Measurements from ENCODE around the gene MOK.

The MOK gene

GRCh38 chr14:102195446-102195845 is 109.5 kb downstream of the MOK start:
- Histone ChIP-seq H3K4me3 (ENCODE audit: insufficient read length, low read depth) (no peak overlapping the region), H3K36me3 (ENCODE audit: insufficient read depth, insufficient read length, low read length) (peaks cover 38% of the 10 kb centered on the region)

GRCh38 chr14:102194856-102195255 is 110.1 kb downstream of the MOK start:
- Histone ChIP-seq H3K36me3 (ENCODE audit: insufficient read depth, insufficient read length, low read length) (peaks cover 38% of the 10 kb centered on the region), H3K27me3 (ENCODE audit: insufficient read depth, insufficient read length) (no peaks in the 10 kb centered on the region), H3K9ac (ENCODE audit: insufficient read length, low read depth) (no peak overlapping the region), H3K4me3 (ENCODE audit: insufficient read length, low read depth) (no peak overlapping the region), H3K4me1 (ENCODE audit: insufficient read depth, insufficient read length) (no peaks in the 10 kb centered on the region), H3K9me3 (ENCODE audit: insufficient read depth, low read length) (no peaks in the 10 kb centered on the region)
- no peak for DNase-seq (ENCODE audit: low read depth, low spot score)
- no peak for TF ChIP-seq ZNF274 (IDR thresholded peaks at IDR 0.05; ENCODE audit: low read depth, low read length)
- TF ChIP-seq SUZ12 (IDR thresholded peaks at IDR 0.05; ENCODE audit: extremely low read depth, insufficient read depth, insufficient read length) = no peak
- no peak for TF ChIP-seq YY1 (IDR thresholded peaks at IDR 0.05; ENCODE audit: insufficient read depth, insufficient read length)

More at GRCh38 chr14:102195446-102195845, 109.5 kb downstream of the MOK start:
- TF ChIP-seq ZNF274 (IDR thresholded peaks at IDR 0.05; ENCODE audit: low read depth, low read length) (no peak), SUZ12 (IDR thresholded peaks at IDR 0.05; ENCODE audit: extremely low read depth, insufficient read depth, insufficient read length) (no peak), YY1 (IDR thresholded peaks at IDR 0.05; ENCODE audit: insufficient read depth, insufficient read length) (no peak)
- Histone ChIP-seq H3K9ac (ENCODE audit: insufficient read length, low read depth) (no peak overlapping the region), H3K27me3 (ENCODE audit: insufficient read depth, insufficient read length) (no peaks in the 10 kb centered on the region), H3K4me1 (ENCODE audit: insufficient read depth, insufficient read length) (no peaks in the 10 kb centered on the region), H3K9me3 (ENCODE audit: insufficient read depth, low read length) (no peaks in the 10 kb centered on the region)
- DNase-seq (ENCODE audit: low read depth, low spot score) = no peak

- H3K9ac ChIP-seq (ENCODE audit: insufficient read length, low read depth) = no peak overlapping the region
- H3K27me3 ChIP-seq (ENCODE audit: insufficient read depth, insufficient read length) = no peaks in the 10 kb centered on the region
- H3K9me3 ChIP-seq (ENCODE audit: insufficient read depth, low read length) = no peaks in the 10 kb centered on the region
- no peak overlapping the region for H3K4me3 ChIP-seq (ENCODE audit: insufficient read length, low read depth)
- no peak for TF ChIP-seq ZNF274 (IDR thresholded peaks at IDR 0.05; ENCODE audit: low read depth, low read length)
- no peak for TF ChIP-seq YY1 (IDR thresholded peaks at IDR 0.05; ENCODE audit: insufficient read depth, insufficient read length)
- TF ChIP-seq SUZ12 (IDR thresholded peaks at IDR 0.05; ENCODE audit: extremely low read depth, insufficient read depth, insufficient read length) = no peak
- no peak for DNase-seq (ENCODE audit: low read depth, low spot score)
- H3K36me3 ChIP-seq (ENCODE audit: insufficient read depth, insufficient read length, low read length) = peaks cover 23% of the 10 kb centered on the region
- H3K4me1 ChIP-seq (ENCODE audit: insufficient read depth, insufficient read length) = no peaks in the 10 kb centered on the region
Measured at GRCh38 chr14:102192840-102193502, 112.0 kb downstream of the MOK start.

- no peak for DNase-seq (ENCODE audit: low read depth, low spot score)
- no peak overlapping the region for H3K9ac ChIP-seq (ENCODE audit: insufficient read length, low read depth)
- no peaks in the 10 kb centered on the region for H3K36me3 ChIP-seq (ENCODE audit: insufficient read depth, insufficient read length, low read length)
- H3K4me1 ChIP-seq (ENCODE audit: insufficient read depth, insufficient read length) = peaks cover 6% of the 10 kb centered on the region
- H3K4me3 ChIP-seq (ENCODE audit: insufficient read length, low read depth) = no peak overlapping the region
- TF ChIP-seq YY1 (IDR thresholded peaks at IDR 0.05; ENCODE audit: insufficient read depth, insufficient read length) (no peak), ZNF274 (IDR thresholded peaks at IDR 0.05; ENCODE audit: low read depth, low read length) (no peak), SUZ12 (IDR thresholded peaks at IDR 0.05; ENCODE audit: extremely low read depth, insufficient read depth, insufficient read length) (no peak)
- H3K27me3 ChIP-seq (ENCODE audit: insufficient read depth, insufficient read length) = no peaks in the 10 kb centered on the region
- no peaks in the 10 kb centered on the region for H3K9me3 ChIP-seq (ENCODE audit: insufficient read depth, low read length)
Measured at GRCh38 chr14:102189874-102190273, 115.1 kb downstream of the MOK start.

GRCh38 chr14:102188187-102188586 is 116.8 kb downstream of the MOK start:
- H3K36me3 ChIP-seq (ENCODE audit: insufficient read depth, insufficient read length, low read length) = no peaks in the 10 kb centered on the region
- H3K9me3 ChIP-seq (ENCODE audit: insufficient read depth, low read length) = no peaks in the 10 kb centered on the region
- H3K4me3 ChIP-seq (ENCODE audit: insufficient read length, low read depth) = no peak overlapping the region
- DNase-seq (ENCODE audit: low read depth, low spot score) = no peak
- H3K4me1 ChIP-seq (ENCODE audit: insufficient read depth, insufficient read length) = peaks cover 6% of the 10 kb centered on the region
- no peak overlapping the region for H3K9ac ChIP-seq (ENCODE audit: insufficient read length, low read depth)
- TF ChIP-seq ZNF274 (IDR thresholded peaks at IDR 0.05; ENCODE audit: low read depth, low read length) (no peak), YY1 (IDR thresholded peaks at IDR 0.05; ENCODE audit: insufficient read depth, insufficient read length) (no peak), SUZ12 (IDR thresholded peaks at IDR 0.05; ENCODE audit: extremely low read depth, insufficient read depth, insufficient read length) (no peak)
- H3K27me3 ChIP-seq (ENCODE audit: insufficient read depth, insufficient read length) = no peaks in the 10 kb centered on the region

- Histone ChIP-seq H3K4me1 (ENCODE audit: insufficient read depth, insufficient read length) (peaks cover 6% of the 10 kb centered on the region), H3K27me3 (ENCODE audit: insufficient read depth, insufficient read length) (no peaks in the 10 kb centered on the region), H3K4me3 (ENCODE audit: insufficient read length, low read depth) (no peak overlapping the region), H3K9ac (ENCODE audit: insufficient read length, low read depth) (no peak overlapping the region), H3K36me3 (ENCODE audit: insufficient read depth, insufficient read length, low read length) (no peaks in the 10 kb centered on the region), H3K9me3 (ENCODE audit: insufficient read depth, low read length) (no peaks in the 10 kb centered on the region)
- no peak for TF ChIP-seq ZNF274 (IDR thresholded peaks at IDR 0.05; ENCODE audit: low read depth, low read length)
- TF ChIP-seq YY1 (IDR thresholded peaks at IDR 0.05; ENCODE audit: insufficient read depth, insufficient read length) = no peak
- no peak for TF ChIP-seq SUZ12 (IDR thresholded peaks at IDR 0.05; ENCODE audit: extremely low read depth, insufficient read depth, insufficient read length)
- DNase-seq (ENCODE audit: low read depth, low spot score) = no peak
Measured at GRCh38 chr14:102187568-102188001, 117.4 kb downstream of the MOK start.

GRCh38 chr14:102187044-102187443 is 117.9 kb downstream of the MOK start:
- Histone ChIP-seq H3K4me1 (ENCODE audit: insufficient read depth, insufficient read length) (peaks cover 6% of the 10 kb centered on the region), H3K36me3 (ENCODE audit: insufficient read depth, insufficient read length, low read length) (no peaks in the 10 kb centered on the region), H3K9ac (ENCODE audit: insufficient read length, low read depth) (no peak overlapping the region), H3K27me3 (ENCODE audit: insufficient read depth, insufficient read length) (no peaks in the 10 kb centered on the region), H3K4me3 (ENCODE audit: insufficient read length, low read depth) (no peak overlapping the region), H3K9me3 (ENCODE audit: insufficient read depth, low read length) (no peaks in the 10 kb centered on the region)
- no peak for TF ChIP-seq SUZ12 (IDR thresholded peaks at IDR 0.05; ENCODE audit: extremely low read depth, insufficient read depth, insufficient read length)
- TF ChIP-seq YY1 (IDR thresholded peaks at IDR 0.05; ENCODE audit: insufficient read depth, insufficient read length) = no peak
- no peak for TF ChIP-seq ZNF274 (IDR thresholded peaks at IDR 0.05; ENCODE audit: low read depth, low read length)
- no peak for DNase-seq (ENCODE audit: low read depth, low spot score)
